Bronchial epithelial cell (primary cell): ENCODE results near the gene SMKR1. TPM values are rescaled to one million over a fixed set of nuclear protein-coding genes. Genes with fewer than 3 reads are reported as not detected.

Source experiments
- DNase-seq: peaks from one replicate; pipeline ENCODE4 v3.0.0-alpha.2; 2010; ENCODE audit warnings: low read depth
- FAIRE-seq: peaks from 2 replicates; lab custom pipeline; 2011; peaks lifted over from hg19 to GRCh38; lab: Jason Lieb, UNC
- H3K27me3 ChIP-seq: 2 replicates; pipeline ENCODE4 v1.5.1; 2011; ENCODE audit warnings: low read length; ENCODE audit not compliant: control insufficient read depth, insufficient read depth
- H3K36me3 ChIP-seq: 2 replicates; pipeline ENCODE4 v1.5.1; 2011; ENCODE audit warnings: low read length; ENCODE audit not compliant: control insufficient read depth, insufficient read depth
- H3K4me3 ChIP-seq: 2 replicates; pipeline ENCODE4 v1.5.1; 2011; ENCODE audit warnings: mild to moderate bottlenecking, low read depth, low read length, control low read depth
- CTCF ChIP-seq: IDR thresholded peaks from 2 replicates; pipeline ENCODE4 v1.5.1; 2011; ENCODE audit warnings: mild to moderate bottlenecking, moderate library complexity, low read length, control low read depth, inconsistent platforms; ENCODE audit not compliant: insufficient read depth, severe bottlenecking
- total RNA-seq: library from RNA; depleted of rRNA; stranded (reverse); fragments of >200 nt; gene quantifications from 2 replicates; pipeline ENCODE4 v1.2.1, GENCODE V29; 2014

SMKR1 gene
- total RNA-seq, 1 donor from 2014 or later = 1.3 TPM

- no peaks in the 10 kb centered on the region for H3K27me3 ChIP-seq
- no peak overlapping the region for H3K4me3 ChIP-seq
- DNase-seq = peak; percentile 30
- no peaks in the 10 kb centered on the region for H3K36me3 ChIP-seq
- FAIRE-seq = no peak
- no peak for TF ChIP-seq CTCF
These were observed 8.8 kb upstream of the SMKR1 start for GRCh38 chr7:129493555-129493954.

- no peak for TF ChIP-seq CTCF
- Histone ChIP-seq H3K27me3 (no peaks in the 10 kb centered on the region), H3K4me3 (no peak overlapping the region), H3K36me3 (no peaks in the 10 kb centered on the region)
- DNase-seq = peak; percentile 96
- no peak for FAIRE-seq
These were observed 8.3 kb upstream of the SMKR1 start for GRCh38 chr7:129494041-129494440.

GRCh38 chr7:129495987-129496386 lies 6.3 kb upstream of the SMKR1 start:
- FAIRE-seq (no peak), DNase-seq (no peak)
- no peak for TF ChIP-seq CTCF
- H3K27me3 ChIP-seq = no peaks in the 10 kb centered on the region
- no peaks in the 10 kb centered on the region for H3K36me3 ChIP-seq
- H3K4me3 ChIP-seq = no peak overlapping the region

- FAIRE-seq = no peak
These were observed 5.7 kb upstream of the SMKR1 start for GRCh38 chr7:129496653-129497052.

GRCh38 chr7:129497156-129497555 lies 5.2 kb upstream of the SMKR1 start:
- Histone ChIP-seq H3K27me3 (no peaks in the 10 kb centered on the region), H3K36me3 (no peaks in the 10 kb centered on the region)
- FAIRE-seq = no peak

More at GRCh38 chr7:129496653-129497052, 5.7 kb upstream of the SMKR1 start:
- no peak for DNase-seq
- H3K4me3 ChIP-seq = no peak overlapping the region
- no peaks in the 10 kb centered on the region for H3K36me3 ChIP-seq
- TF ChIP-seq CTCF = no peak
- H3K27me3 ChIP-seq = no peaks in the 10 kb centered on the region

More at GRCh38 chr7:129497156-129497555, 5.2 kb upstream of the SMKR1 start:
- no peak for DNase-seq
- no peak overlapping the region for H3K4me3 ChIP-seq
- no peak for TF ChIP-seq CTCF
